Lung (tissue), 12 donors: ENCODE measurements around the gene VEGFB. TPM values are rescaled to one million over a fixed set of nuclear protein-coding genes. Genes with fewer than 3 reads are reported as not detected.
A peak's percentile ranks its signal among the peaks of the same experiment; 100 is the strongest.

Experiments
- ATAC-seq: fragments of 200-7000 bp; cut with Tn5 transposase; one replicate; pipeline ENCODE4 v1.9.1; 2020; ENCODE audit warnings: moderate number of reproducible peaks; ENCODE audit not compliant: insufficient read depth, low FRiP score
- DNase-seq, 3 donors: peaks; one replicate each; pipeline ENCODE4 v3.0.0-alpha.2; 2013 to 2017
- H3K27ac ChIP-seq, 2 donors: one replicate each; pipeline ENCODE4 v1.5.1; 2013; ENCODE audit warnings: mild to moderate bottlenecking in 2 of 2, moderate library complexity in 2 of 2, control low read depth in 1 of 2, inconsistent platforms in 1 of 2, low read depth in 1 of 2, low read length in 1 of 2
- H3K27me3 ChIP-seq, 3 donors: one replicate each; pipeline ENCODE4 v1.5.1; 2013; ENCODE audit warnings: low read length in 2 of 3; ENCODE audit not compliant: control insufficient read depth in 3 of 3, insufficient read depth in 3 of 3
- H3K36me3 ChIP-seq, 4 donors: one replicate each; pipeline ENCODE4 v1.5.1; 2013; ENCODE audit warnings: low read length in 4 of 4, mild to moderate bottlenecking in 1 of 4, moderate library complexity in 1 of 4; ENCODE audit not compliant: control insufficient read depth in 4 of 4, insufficient read depth in 4 of 4
- H3K4me1 ChIP-seq, 5 donors: one replicate each; pipeline ENCODE4 v1.5.1; 2013; ENCODE audit warnings: low read length in 5 of 5, mild to moderate bottlenecking in 2 of 5, moderate library complexity in 1 of 5; ENCODE audit not compliant: control insufficient read depth in 5 of 5, insufficient read depth in 5 of 5
- H3K4me3 ChIP-seq: one replicate; pipeline ENCODE4 v1.5.1; 2013; ENCODE audit warnings: mild to moderate bottlenecking, control low read depth, moderate library complexity
- H3K9ac ChIP-seq, 2 donors: one replicate each; pipeline ENCODE4 v1.5.1; 2013; ENCODE audit warnings: low read length in 2 of 2, control low read depth in 1 of 2; ENCODE audit not compliant: insufficient read depth in 1 of 2
- H3K9me3 ChIP-seq, 4 donors: one replicate each; pipeline ENCODE4 v1.5.1; 2013; ENCODE audit warnings: low read length in 3 of 4, mild to moderate bottlenecking in 1 of 4, moderate library complexity in 1 of 4; ENCODE audit not compliant: control insufficient read depth in 4 of 4, insufficient read depth in 3 of 4
- WGBS, 2 donors: extraction: QIAGEN DNeasy Blood & Tissue Kit; methylation state at CpG; one replicate each; pipeline ENCODE4 v1.1.7; 2013; 5-methylcytosine and 5-hydroxymethylcytosine counted together
- polyA plus RNA-seq, 2 donors: library from polyadenylated mRNA; stranded (reverse); fragments of 200-250 nt; gene quantifications; one replicate each; pipeline ENCODE4 v1.2.1, GENCODE V29; 2013
- total RNA-seq, 2 donors: library from RNA; depleted of rRNA in 1 of 2; stranded (reverse); fragments of >200 nt in 1 of 2; gene quantifications; one replicate each; pipeline ENCODE4 v1.2.1, GENCODE V29; 2014 to 2021
- TF ChIP-seq, protein P1 (sequence below): IDR thresholded peaks from 2 replicates; pipeline ENCODE4 v1.5.1; 2012; ENCODE audit warnings: mild to moderate bottlenecking; ENCODE audit errors: control extremely low read depth, extremely low read depth
- donor health status: control.
- donor health status: control.
- donor health status: Bipolar disorder and iron deficiency.
- donor health status: healthy.
- donor health status: DM: yes; HTN: yes; CAD: no.

VEGFB gene
- total and polyA plus RNA-seq, 4 donors, result 37.8 to 124 (median 79.4) TPM

DNA sequence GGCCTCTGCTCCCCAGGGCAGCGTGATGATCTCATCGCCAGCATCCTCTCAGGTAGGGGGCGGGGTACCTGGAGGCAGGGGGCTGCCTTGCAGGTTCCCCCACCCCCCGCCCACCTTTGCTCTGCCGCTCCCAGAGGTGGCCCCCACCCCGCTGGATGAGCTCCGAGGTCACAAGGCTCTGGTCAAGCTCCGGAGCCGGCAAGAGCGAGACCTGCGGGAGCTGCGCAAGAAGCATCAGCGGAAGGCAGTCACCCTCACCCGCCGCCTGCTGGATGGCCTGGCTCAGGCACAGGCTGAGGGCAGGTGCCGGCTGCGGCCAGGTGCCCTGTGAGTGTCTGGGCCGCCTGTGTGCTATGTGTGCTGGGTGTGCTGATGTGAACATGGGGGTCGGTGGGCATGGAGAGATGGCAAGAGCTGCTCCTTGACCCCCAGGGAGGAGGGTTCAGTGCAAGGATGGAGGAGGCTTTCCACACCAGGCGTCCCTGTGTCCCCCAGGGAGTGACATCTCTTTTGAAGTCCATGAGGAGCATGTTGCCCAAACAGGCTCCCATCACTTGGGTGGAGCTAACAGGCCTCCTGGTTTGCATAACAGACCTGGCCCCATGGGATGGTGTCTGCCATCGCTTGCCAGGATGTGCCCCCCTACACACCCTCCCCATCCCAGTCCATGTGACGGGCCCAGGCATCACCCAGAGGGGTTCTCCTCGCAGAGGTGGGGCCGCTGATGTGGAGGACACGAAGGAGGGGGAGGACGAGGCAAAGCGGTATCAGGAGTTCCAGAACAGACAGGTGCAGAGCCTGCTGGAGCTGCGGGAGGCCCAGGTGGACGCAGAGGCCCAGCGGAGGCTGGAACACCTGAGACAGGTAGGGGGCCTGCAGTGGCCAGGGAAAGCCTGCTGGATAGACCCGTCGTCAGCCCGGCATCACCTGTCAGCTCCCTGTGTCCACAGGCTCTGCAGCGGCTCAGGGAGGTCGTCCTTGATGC is 31.1 kb downstream of the VEGFB start:
- ATAC-seq, result no peak
- Histone ChIP-seq H3K9ac (no peak overlapping the region), H3K9me3 (no peaks in the 10 kb centered on the region), H3K4me1 (peaks cover 0 to 17% (median 6%) of the 10 kb centered on the region in 5 donors), H3K4me3 (no peak overlapping the region), H3K27ac (no peak overlapping the region), H3K36me3 (peaks cover 2 to 55% (median 11%) of the 10 kb centered on the region in 4 donors), H3K27me3 (no peaks in the 10 kb centered on the region)
- 92% methylated on average over 35 of the region's 35 CpGs for WGBS, 2 donors
- DNase-seq, result no peak
- TF ChIP-seq, protein P1, sequence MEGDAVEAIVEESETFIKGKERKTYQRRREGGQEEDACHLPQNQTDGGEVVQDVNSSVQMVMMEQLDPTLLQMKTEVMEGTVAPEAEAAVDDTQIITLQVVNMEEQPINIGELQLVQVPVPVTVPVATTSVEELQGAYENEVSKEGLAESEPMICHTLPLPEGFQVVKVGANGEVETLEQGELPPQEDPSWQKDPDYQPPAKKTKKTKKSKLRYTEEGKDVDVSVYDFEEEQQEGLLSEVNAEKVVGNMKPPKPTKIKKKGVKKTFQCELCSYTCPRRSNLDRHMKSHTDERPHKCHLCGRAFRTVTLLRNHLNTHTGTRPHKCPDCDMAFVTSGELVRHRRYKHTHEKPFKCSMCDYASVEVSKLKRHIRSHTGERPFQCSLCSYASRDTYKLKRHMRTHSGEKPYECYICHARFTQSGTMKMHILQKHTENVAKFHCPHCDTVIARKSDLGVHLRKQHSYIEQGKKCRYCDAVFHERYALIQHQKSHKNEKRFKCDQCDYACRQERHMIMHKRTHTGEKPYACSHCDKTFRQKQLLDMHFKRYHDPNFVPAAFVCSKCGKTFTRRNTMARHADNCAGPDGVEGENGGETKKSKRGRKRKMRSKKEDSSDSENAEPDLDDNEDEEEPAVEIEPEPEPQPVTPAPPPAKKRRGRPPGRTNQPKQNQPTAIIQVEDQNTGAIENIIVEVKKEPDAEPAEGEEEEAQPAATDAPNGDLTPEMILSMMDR, result no peak

DNA sequence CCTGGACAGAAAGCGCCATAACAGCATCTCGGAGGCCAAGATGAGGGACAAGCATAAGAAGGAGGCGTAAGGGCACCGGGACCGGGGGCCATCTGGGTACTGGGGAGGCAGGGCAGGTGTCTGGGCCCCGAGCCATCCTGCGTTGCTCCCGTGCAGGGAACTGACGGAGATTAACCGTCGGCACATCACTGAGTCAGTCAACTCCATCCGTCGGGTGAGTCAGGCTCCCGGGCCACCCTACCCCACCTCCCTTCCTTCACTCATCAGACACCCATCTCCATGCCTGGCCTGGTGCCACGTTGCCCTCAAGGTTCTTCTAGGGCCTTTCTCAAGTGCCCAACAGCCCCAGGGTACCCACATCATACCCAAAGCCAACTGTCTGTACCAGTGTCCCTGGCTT is 32.0 kb downstream of the VEGFB start:
- Histone ChIP-seq H3K4me3 (no peak overlapping the region), H3K27me3 (no peaks in the 10 kb centered on the region), H3K36me3 (peaks cover 2 to 53% (median 11%) of the 10 kb centered on the region in 4 donors), H3K9me3 (no peaks in the 10 kb centered on the region), H3K4me1 (peaks cover 0 to 17% (median 6%) of the 10 kb centered on the region in 5 donors), H3K27ac (no peak overlapping the region), H3K9ac (no peak overlapping the region)
- TF ChIP-seq, protein P1, result no peak
- DNase-seq, result no peak
- ATAC-seq, result no peak
- 93 to 94% methylated on average over 15 of the region's 15 CpGs for WGBS, 2 donors

DNA sequence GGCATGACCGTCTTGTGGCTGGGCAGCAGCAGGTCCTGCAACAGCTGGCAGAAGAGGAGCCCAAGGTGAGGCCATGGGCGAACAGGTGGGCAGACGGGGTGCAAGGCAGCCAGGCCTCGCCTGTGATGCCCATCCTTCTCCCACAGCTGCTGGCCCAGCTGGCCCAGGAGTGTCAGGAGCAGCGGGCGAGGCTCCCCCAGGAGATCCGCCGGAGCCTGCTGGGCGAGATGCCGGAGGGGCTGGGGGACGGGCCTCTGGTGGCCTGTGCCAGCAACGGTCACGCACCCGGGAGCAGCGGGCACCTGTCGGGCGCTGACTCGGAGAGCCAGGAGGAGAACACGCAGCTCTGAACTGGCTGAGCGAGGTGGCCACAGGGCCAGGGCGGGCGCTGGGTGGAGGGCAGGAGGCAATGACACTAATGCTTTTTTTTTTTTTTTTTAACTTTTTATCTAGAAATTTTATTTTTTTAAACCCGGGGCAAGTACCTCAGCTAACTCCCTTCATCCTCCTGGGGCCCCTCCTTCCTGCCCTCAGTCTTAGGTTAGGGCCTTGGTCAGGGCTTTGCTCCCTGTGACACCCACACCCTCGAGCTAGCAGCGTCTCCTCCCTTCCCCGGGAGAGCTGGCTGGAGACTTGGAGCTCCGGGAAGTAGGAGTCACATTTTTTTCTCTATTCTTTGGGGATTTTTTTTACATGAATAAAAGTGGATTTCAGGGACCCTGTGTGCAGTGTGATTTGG is 33.0 kb downstream of the VEGFB start:
- H3K36me3 ChIP-seq, result peaks cover 2 to 42% (median 11%) of the 10 kb centered on the region in 4 donors
- DNase-seq, result no peak
- H3K27ac ChIP-seq, result peak overlapping the region; percentile 96 to 99
- H3K4me3 ChIP-seq, result no peak overlapping the region
- no peaks in the 10 kb centered on the region for H3K27me3 ChIP-seq
- TF ChIP-seq, protein P1, result no peak
- 79 to 85% methylated on average over 27 of the region's 27 CpGs for WGBS, 2 donors
- no peak overlapping the region for H3K9ac ChIP-seq
- H3K9me3 ChIP-seq, result no peaks in the 10 kb centered on the region
- H3K4me1 ChIP-seq, result peaks cover 0 to 26% (median 8%) of the 10 kb centered on the region in 5 donors
- ATAC-seq, result no peak
